ENCODE measurements around the gene TPRA1. TPM values are rescaled to one million over a fixed set of nuclear protein-coding genes. Genes with fewer than 3 reads are reported as not detected.
A peak's percentile ranks its signal among the peaks of the same experiment; 100 is the strongest.

TPRA1 gene
- total RNA-seq, 4 donors from 2014 or later = 28.1 to 47.3 (median 34.1) TPM

DNA sequence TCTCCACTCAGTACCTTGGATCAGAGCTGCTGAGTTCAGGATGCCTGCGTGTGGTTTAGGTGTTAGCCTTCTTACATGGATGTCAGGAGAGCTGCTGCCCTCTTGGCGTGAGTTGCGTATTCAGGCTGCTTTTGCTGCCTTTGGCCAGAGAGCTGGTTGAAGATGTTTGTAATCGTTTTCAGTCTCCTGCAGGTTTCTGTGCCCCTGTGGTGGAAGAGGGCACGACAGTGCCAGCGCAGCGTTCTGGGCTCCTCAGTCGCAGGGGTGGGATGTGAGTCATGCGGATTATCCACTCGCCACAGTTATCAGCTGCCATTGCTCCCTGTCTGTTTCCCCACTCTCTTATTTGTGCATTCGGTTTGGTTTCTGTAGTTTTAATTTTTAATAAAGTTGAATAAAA lies 31.5 kb upstream of the TPRA1 start:
- peak in 1 of 3 donors; percentile 10 for DNase-seq
- Histone ChIP-seq H3K27ac (no peak overlapping the region), H3K4me3 (no peak overlapping the region), H3K9me3 (no peaks in the 10 kb centered on the region), H3K4me1 (no peaks in the 10 kb centered on the region), H3K27me3 (no peaks in the 10 kb centered on the region), H3K36me3 (peaks cover 0 to 12% (median 0%) of the 10 kb centered on the region in 3 donors)
- TF ChIP-seq CTCF (IDR thresholded peaks at IDR 0.05) (no peak), POLR2A (IDR thresholded peaks at IDR 0.05) (no peak)

GRCh38 chr3:127620637-127621375 lies 30.3 kb upstream of the TPRA1 start:
- peaks cover 0 to 12% (median 0%) of the 10 kb centered on the region in 3 donors for H3K36me3 ChIP-seq

GRCh38 chr3:127618891-127619290 lies 28.4 kb upstream of the TPRA1 start:
- H3K36me3 ChIP-seq = peaks cover 0 to 12% (median 0%) of the 10 kb centered on the region in 3 donors

More at GRCh38 chr3:127620637-127621375, 30.3 kb upstream of the TPRA1 start:
- Histone ChIP-seq H3K4me3 (no peak overlapping the region), H3K9me3 (no peaks in the 10 kb centered on the region), H3K4me1 (no peaks in the 10 kb centered on the region), H3K27ac (no peak overlapping the region), H3K27me3 (no peaks in the 10 kb centered on the region)
- TF ChIP-seq POLR2A (IDR thresholded peaks at IDR 0.05) (no peak), CTCF (IDR thresholded peaks at IDR 0.05) (no peak)
- DNase-seq = peak in 1 of 3 donors; percentile 25

DNA sequence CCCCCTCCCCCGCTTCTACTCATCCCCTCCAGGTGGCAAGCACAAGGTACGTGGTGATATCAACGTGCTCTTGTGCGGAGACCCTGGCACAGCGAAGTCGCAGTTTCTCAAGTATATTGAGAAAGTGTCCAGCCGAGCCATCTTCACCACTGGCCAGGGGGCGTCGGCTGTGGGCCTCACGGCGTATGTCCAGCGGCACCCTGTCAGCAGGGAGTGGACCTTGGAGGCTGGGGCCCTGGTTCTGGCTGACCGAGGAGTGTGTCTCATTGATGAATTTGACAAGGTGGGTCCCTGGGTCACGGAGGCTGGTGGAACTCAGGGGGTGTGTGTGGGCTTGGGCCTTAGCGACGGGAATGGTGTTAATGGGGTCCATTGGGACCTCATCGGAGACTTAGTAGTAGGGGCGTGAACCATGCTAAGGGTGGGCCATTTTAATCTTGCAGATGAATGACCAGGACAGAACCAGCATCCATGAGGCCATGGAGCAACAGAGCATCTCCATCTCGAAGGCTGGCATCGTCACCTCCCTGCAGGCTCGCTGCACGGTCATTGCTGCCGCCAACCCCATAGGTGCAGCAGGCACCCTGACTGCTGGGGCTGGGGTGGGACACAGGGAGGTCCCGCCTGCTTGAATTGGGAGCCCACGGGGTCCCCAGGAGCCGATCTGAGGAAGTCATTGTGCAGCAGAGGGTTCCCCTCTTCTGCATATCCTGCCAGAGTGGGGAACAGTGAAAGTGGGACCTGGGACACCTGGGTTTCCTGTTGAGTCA lies 26.5 kb upstream of the TPRA1 start:
- Histone ChIP-seq H3K27me3 (no peaks in the 10 kb centered on the region), H3K4me1 (no peaks in the 10 kb centered on the region), H3K27ac (no peak overlapping the region), H3K36me3 (peaks cover 0 to 12% (median 0%) of the 10 kb centered on the region in 3 donors), H3K9me3 (no peaks in the 10 kb centered on the region), H3K4me3 (no peak overlapping the region)
- TF ChIP-seq POLR2A (IDR thresholded peaks at IDR 0.05) (no peak), CTCF (IDR thresholded peaks at IDR 0.05) (no peak)
- peak in 1 of 3 donors; percentile 16 for DNase-seq

More at GRCh38 chr3:127618891-127619290, 28.4 kb upstream of the TPRA1 start:
- Histone ChIP-seq H3K4me1 (no peaks in the 10 kb centered on the region), H3K27me3 (no peaks in the 10 kb centered on the region), H3K4me3 (no peak overlapping the region), H3K27ac (no peak overlapping the region), H3K9me3 (no peaks in the 10 kb centered on the region)
- peak in 1 of 3 donors; percentile 22 for DNase-seq
- TF ChIP-seq CTCF (IDR thresholded peaks at IDR 0.05) = no peak
- no peak for TF ChIP-seq POLR2A (IDR thresholded peaks at IDR 0.05)

- no peaks in the 10 kb centered on the region for H3K4me1 ChIP-seq
- no peaks in the 10 kb centered on the region for H3K27me3 ChIP-seq
- H3K4me3 ChIP-seq = no peak overlapping the region
- no peaks in the 10 kb centered on the region for H3K9me3 ChIP-seq
- peak in 1 of 3 donors; percentile 18 for DNase-seq
- H3K27ac ChIP-seq = no peak overlapping the region
- peaks cover 0 to 4% (median 0%) of the 10 kb centered on the region in 3 donors for H3K36me3 ChIP-seq
- no peak for TF ChIP-seq POLR2A (IDR thresholded peaks at IDR 0.05)
- no peak for TF ChIP-seq CTCF (IDR thresholded peaks at IDR 0.05)
These were observed 25.2 kb upstream of the TPRA1 start for GRCh38 chr3:127615631-127616305.
